ENCODE measurements around the gene KRTAP5-5. TPM values are rescaled to one million over a fixed set of nuclear protein-coding genes. Genes with fewer than 3 reads are reported as not detected.
"Not testable (repeated sequence)": the region's sequence is repeated elsewhere in the genome, so short reads cannot be mapped to it uniquely, and the experiment has no call there.

Gene KRTAP5-5
- total RNA-seq, 1 donor from 2014 or later: not detected

DNA sequence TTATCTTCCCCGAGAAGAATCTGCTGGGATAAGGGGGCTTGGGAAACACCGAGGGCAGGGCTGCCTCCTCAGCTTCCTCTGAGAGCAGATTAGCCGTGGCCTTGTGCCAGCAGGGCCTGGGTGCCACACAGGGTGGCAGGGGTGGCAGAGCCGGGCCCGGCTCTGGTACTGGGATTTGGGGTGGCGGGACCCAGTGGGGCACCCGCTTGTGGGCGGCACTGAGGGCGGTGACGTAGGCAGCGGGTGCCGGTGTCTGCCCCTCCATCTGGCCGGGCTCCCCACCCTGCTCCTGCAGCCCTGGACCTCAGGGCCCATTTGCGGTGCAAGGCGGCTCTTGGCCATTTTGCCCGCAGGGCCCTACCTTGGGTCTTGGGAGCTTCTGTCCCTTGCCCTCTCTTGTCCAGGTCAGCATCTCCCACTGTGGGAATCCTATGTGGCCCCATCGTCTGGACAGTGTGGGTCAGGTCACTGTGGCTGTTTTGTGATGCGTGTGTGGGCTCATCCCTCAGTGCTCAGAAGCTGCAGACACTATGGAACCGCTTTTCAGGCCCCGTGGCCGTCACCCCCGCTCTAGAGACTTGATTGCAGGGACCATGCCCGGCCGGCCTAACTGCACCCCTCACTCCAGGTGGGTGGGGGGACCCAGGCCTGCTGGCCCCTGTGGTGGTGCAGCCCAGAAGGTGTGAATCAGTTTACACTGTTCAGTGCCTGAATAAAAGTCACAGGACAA lies 37.7 kb downstream of the KRTAP5-5 start:
- TF ChIP-seq CTCF (IDR thresholded peaks at IDR 0.05): no peak
- H3K27ac ChIP-seq: no peak overlapping the region
- H3K4me1 ChIP-seq: no peaks in the 10 kb centered on the region
- H3K36me3 ChIP-seq: no peaks in the 10 kb centered on the region
- intact Hi-C loops (cut with DNase I): no loop called here
- H3K27me3 ChIP-seq: peaks cover 17% of the 10 kb centered on the region
- no peak overlapping the region for H3K4me3 ChIP-seq
- no peak for DNase-seq
- no peaks in the 10 kb centered on the region for H3K9me3 ChIP-seq
- peak; percentile 7 for ATAC-seq

- no peaks in the 10 kb centered on the region for H3K4me1 ChIP-seq
- no peaks in the 10 kb centered on the region for H3K9me3 ChIP-seq
- no peak overlapping the region for H3K27ac ChIP-seq
- no peaks in the 10 kb centered on the region for H3K36me3 ChIP-seq
- H3K27me3 ChIP-seq: peaks cover 17% of the 10 kb centered on the region
- H3K4me3 ChIP-seq: no peak overlapping the region
- intact Hi-C loops (cut with DNase I): no loop called here
- DNase-seq (no peak), ATAC-seq (no peak)
- TF ChIP-seq CTCF (IDR thresholded peaks at IDR 0.05): no peak
Measured at GRCh38 chr11:1667906-1668305, 38.3 kb downstream of the KRTAP5-5 start.

- Histone ChIP-seq H3K36me3 (no peaks in the 10 kb centered on the region), H3K9me3 (no peaks in the 10 kb centered on the region), H3K4me1 (no peaks in the 10 kb centered on the region), H3K4me3 (no peak overlapping the region), H3K27me3 (peaks cover 17% of the 10 kb centered on the region), H3K27ac (no peak overlapping the region)
- ATAC-seq (no peak), DNase-seq (no peak)
- TF ChIP-seq CTCF (IDR thresholded peaks at IDR 0.05): no peak
- intact Hi-C loops (cut with DNase I): no loop called here
Measured at GRCh38 chr11:1668911-1669473, 39.4 kb downstream of the KRTAP5-5 start.

DNA sequence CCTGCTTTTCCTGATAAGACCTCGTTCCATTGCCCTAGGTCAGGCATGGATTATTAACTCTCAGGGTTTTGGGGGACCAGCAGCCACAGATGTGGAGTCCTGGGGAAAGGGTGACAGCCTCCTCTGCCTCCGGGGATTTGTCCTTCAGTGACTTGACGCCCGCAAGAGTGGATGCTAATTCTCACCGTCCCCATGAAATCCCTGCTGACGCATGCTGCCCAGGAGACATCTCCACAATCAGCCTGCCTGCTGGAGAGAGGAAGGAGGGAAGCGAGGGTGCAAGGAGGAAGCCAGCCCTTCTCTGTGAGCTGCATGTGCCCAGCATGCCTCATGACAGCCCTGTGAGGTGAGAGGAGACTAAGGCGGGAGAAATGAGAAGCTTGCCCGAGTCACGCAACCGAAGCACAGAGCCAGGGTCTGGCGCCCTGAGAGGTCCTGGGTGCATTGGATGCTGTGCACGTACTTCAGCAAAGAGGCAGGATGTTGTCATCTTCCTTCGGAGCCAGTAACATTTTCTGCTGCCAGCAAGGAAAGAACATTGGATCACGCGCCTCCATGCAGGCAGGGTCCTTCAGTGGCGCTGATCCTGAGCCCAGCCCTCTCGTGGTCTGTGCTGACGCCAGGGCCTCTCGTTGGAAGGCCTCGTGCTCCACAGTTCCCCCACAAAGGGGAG lies 40.1 kb downstream of the KRTAP5-5 start:
- H3K9me3 ChIP-seq: no peaks in the 10 kb centered on the region
- H3K4me1 ChIP-seq: no peaks in the 10 kb centered on the region
- no peaks in the 10 kb centered on the region for H3K36me3 ChIP-seq
- H3K27me3 ChIP-seq: peaks cover 19% of the 10 kb centered on the region
- no peak for ATAC-seq
- no peak overlapping the region for H3K27ac ChIP-seq
- intact Hi-C loops (cut with DNase I): no loop called here
- no peak for TF ChIP-seq CTCF (IDR thresholded peaks at IDR 0.05)
- DNase-seq: no peak
- H3K4me3 ChIP-seq: no peak overlapping the region

GRCh38 chr11:1670457-1670856 lies 40.9 kb downstream of the KRTAP5-5 start:
- ATAC-seq; intact Hi-C loops (cut with DNase I); DNase-seq: not testable (repeated sequence)

GRCh38 chr11:1670905-1671371 lies 41.4 kb downstream of the KRTAP5-5 start:
- Histone ChIP-seq H3K4me3 (no peak overlapping the region), H3K36me3 (no peaks in the 10 kb centered on the region), H3K27me3 (peaks cover 22% of the 10 kb centered on the region), H3K27ac (no peak overlapping the region), H3K4me1 (no peaks in the 10 kb centered on the region), H3K9me3 (no peaks in the 10 kb centered on the region)
- intact Hi-C loops (cut with DNase I): no loop called here
- no peak for ATAC-seq
- no peak for DNase-seq
- TF ChIP-seq CTCF (IDR thresholded peaks at IDR 0.05): no peak

More at GRCh38 chr11:1670457-1670856, 40.9 kb downstream of the KRTAP5-5 start:
- H3K36me3 ChIP-seq, H3K27ac ChIP-seq, H3K4me3 ChIP-seq, H3K9me3 ChIP-seq, H3K4me1 ChIP-seq: not testable (repeated sequence)
- H3K27me3 ChIP-seq: peaks cover 22% of the 10 kb centered on the region

Data from upper lobe of right lung (tissue), 1 donor.